ENCODE data around the gene RGS4.
A peak's percentile ranks its signal among the peaks of the same experiment; 100 is the strongest.
"Not testable (repeated sequence)": the region's sequence is repeated elsewhere in the genome, so short reads cannot be mapped to it uniquely, and the experiment has no call there.

RGS4 gene

GRCh38 chr1:163068716-163069115, 445 bp upstream of the RGS4 start:
- no peak for DNase-seq (ENCODE audit: low spot score)

GRCh38 chr1:163069655-163070277, 605 bp downstream of the RGS4 start:
- DNase-seq (ENCODE audit: low spot score), result no peak

- DNase-seq (ENCODE audit: low spot score), result peak; percentile 77
Observed at GRCh38 chr1:163071405-163072255, 2.5 kb downstream of the RGS4 start.

GRCh38 chr1:163072658-163073057, 3.5 kb downstream of the RGS4 start:
- no peak for DNase-seq (ENCODE audit: low spot score)

DNA sequence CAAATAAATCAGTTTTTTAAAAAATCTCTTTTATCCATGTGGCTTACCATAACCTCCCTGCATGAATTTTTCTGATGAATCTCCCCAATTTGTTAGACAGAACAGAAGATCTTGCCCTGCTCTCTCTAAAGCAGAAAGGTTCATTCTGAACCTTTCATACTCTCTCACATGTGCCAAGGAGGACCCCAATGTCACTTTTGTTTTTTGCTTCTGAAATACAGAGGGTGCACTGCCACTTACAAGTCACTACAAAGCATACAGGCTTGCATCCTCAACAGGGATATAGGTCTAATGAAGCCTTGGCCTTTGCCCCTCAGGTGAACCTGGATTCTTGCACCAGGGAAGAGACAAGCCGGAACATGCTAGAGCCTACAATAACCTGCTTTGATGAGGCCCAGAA, 4.8 kb downstream of the RGS4 start:
- no peak for DNase-seq (ENCODE audit: low spot score)

GRCh38 chr1:163074716-163075284, 5.6 kb downstream of the RGS4 start:
- no peak for DNase-seq (ENCODE audit: low spot score)

GRCh38 chr1:163076044-163076443, 6.9 kb downstream of the RGS4 start:
- no peak for DNase-seq (ENCODE audit: low spot score)

- DNase-seq (ENCODE audit: low spot score), result no peak
Observed at GRCh38 chr1:163076446-163076845, 7.3 kb downstream of the RGS4 start.

DNA sequence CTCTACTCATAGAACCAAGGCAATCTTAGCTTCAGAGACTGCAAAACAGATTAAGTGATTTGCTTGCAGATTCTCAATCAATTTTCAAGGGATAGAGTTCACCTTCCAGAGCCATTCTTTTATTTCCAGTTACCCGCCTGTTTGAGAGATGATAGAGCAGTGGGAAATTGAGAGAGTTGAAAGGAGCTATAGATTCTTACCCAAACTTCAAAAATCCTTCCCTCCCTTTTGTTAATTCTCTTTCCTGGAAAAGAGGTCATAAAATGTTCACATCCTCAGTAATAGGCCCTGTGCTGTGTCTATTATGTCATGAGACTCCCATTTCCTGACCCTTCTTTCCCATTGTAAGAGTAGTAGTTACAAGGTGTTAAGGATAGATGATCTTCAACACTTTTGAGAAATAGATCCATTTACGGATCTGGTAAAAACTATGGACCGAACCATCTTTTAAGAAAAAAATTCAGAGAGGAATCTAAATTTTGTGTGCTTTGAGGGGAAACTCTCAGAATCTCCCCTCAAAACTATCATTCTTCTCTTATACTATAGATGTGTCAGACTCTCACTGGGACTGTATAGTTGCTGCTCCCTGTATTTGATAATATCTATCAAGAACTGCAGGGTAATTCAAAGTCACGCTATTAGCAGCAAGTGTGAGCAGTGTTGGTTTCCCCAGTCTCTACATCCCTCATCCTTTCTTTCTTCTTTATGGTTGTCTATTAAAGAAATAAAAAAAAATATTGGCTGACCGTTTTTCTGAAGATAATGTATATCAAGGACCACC, 8.0 kb downstream of the RGS4 start:
- no peak for DNase-seq (ENCODE audit: low spot score)

GRCh38 chr1:163082971-163083370, 13.8 kb downstream of the RGS4 start:
- DNase-seq (ENCODE audit: low spot score), result no peak

DNA sequence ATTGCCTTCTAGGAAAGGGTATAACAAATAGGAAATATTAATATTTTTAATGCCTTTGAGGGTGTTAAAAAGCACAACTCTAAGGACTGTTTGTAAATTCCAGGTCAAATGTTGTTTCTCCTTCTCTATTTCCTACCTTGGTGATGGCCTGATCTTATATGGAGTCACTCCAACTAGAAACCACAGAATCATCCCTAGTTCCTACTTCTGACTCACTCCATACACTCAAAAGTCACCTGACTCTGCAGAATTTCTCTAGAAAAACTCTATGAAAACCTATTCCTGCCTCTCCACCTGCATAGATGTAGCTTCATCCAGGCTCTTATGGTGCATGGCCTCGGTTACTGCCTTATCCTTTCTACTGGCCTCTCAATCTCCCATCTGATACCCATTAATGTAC, 14.5 kb downstream of the RGS4 start:
- no peak for DNase-seq (ENCODE audit: low spot score)

DNA sequence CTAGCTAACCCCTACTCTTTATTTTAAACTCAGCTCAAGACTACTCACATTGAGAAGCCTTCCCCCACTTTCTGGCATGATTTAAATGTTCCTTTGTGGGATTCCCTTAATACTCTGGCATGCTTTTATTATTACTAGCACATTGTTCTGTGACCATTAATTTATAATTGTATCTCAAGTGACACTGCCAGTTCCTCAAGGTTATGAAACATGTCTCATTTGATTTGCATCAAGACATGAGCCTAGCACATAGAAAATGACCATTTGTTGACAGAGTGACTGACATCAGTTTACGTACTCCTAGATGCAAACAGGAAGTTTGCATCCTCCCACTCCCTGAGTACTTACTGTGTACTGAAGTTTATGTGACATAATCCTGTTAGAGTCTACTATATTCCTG, 15.2 kb downstream of the RGS4 start:
- no peak for DNase-seq (ENCODE audit: low spot score)

DNA sequence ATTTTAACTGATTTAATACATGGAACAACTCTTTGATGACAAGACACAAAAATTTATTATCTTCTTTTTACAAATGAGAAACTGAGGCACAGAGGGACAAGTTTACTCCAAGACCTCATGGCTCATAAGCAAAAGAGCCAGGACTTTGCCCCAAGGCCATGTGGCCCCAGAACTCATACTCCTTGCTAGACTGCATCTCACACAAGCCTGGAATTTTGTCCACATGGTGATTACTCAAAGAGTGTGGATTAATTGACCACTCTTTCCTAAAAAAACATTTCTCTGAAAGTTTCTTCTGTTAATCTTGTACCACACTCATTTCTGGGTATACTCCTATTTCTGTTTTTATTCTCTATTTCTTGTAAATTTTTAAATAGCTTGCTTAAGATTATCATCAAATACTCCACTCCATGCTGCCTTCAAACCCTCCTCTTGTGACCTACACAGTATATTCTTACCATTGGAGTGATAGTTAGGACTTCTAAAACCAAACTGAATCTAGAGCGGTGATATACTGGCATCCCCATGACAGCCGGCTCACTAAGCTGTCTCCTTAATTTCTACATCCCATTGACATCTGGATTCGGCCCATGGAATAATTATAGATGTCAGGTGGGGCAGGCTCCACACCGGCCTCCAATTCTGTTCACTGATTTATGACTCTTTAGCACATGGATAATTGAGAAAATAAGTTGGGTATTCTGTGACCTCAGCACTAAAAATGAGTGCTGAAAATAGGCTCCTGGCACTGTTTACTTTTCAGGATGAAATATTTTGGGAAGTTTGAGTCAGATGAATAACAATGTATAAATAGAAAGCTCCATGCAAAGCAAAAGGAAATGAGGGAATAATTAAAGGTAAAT, 16.1 kb downstream of the RGS4 start:
- DNase-seq (ENCODE audit: low spot score), result peak; percentile 42

DNA sequence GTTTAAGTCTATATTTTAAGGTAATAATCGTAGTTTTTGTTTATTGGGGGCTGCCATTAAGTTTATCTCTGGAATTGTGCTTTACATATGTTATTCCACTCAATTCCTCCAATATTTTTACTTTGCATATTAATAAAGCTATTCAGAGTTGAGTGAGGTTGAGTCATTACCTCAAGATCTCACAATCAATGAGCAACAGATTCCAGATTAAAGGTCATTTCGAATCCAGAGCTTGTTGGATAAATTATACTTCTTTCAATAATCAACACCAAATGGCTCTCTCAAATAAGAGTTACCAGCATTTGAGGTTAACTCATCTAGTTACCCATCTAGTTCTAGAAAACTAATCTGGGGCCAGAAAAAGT, 16.7 kb downstream of the RGS4 start:
- peak; percentile 20 for DNase-seq (ENCODE audit: low spot score)

- DNase-seq (ENCODE audit: low spot score), result not testable (repeated sequence)
Observed at GRCh38 chr1:163089117-163089516, 20.0 kb downstream of the RGS4 start.

DNA sequence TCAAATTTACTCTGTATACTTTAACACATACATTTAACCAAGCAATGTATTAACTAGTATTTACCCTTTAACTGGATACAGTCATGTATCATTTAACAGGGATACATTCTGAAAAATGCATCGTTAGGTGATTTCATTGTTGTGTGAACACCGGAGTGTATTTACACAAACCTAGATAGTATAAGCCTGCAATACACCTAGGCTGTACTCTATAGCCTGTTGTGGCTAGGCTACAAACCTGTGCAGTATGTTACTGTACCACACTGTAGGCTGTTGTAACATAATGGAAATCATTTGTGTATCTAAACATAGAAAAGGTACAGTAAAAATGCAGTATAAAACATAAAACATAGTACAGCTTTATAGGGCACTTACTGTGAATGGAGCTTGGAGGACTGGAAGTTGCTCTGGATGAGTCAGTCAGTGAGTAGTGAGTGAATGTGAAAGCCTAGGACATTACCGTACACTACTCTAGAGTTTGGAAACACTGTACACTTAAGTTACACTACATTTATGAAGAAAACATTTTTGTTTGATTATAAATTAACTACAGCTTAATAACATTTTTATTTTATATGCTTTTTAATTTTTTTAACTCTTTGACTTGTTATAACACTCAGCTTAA, 21.3 kb downstream of the RGS4 start:
- no peak for DNase-seq (ENCODE audit: low spot score)

DNA sequence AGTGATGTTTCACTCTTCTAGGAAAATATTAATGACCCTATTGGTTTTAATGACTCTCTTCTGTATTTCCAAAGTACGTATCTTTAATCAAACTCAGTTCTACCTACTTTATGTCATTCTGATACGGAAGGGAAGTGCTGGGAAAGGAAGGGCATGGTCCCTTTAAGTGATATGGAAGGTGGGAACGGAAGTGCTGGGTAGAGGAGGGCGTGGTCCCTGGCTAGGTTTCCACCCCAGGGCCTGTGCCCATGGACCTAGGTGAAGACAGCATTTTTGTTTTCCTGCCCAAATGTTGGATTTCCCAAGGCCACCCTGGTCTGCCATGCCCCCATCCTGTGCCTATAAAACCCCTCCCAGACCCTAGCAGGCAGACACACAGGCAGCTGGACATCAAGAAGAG, 24.0 kb downstream of the RGS4 start:
- DNase-seq (ENCODE audit: low spot score), result no peak

DNA sequence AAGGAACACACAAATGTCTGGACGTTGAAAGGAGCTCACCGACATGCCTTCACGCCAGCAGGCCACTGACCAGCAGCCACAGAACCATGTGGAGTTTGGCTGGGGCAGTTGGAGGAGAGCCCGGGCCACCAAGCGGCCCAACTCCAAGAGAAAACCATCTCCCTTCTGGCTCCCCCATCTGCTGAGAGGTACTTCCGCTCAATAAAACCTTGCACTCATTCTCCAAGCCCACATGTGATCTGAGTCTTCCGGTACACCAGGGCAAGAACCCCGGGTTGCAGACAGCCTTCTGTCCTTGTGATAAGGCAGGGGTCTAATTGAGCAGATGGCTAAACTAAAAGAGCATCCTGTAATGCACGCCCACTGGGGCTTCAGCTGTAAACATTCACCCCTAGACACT, 24.4 kb downstream of the RGS4 start:
- no peak for DNase-seq (ENCODE audit: low spot score)

GRCh38 chr1:163094182-163094581, 25.0 kb downstream of the RGS4 start:
- DNase-seq (ENCODE audit: low spot score), result no peak

DNA sequence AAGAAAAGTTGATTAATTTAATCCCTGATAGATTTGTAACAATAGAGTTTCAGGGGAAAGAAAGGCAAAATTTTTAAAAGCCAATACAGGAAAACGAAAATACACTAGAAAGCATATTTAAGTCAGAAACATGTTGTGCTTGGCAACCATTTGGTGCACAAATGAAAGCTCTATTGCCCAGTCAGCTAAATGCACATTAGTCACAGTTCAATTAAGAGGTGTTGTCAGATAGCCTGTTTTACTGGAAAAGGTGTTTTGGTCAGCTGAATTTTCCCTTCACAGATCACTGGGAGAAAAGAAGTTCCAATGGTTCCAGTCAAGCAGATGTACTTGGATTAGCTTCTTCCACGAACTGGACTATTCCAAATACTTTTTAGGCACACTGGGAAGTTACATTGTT, 25.4 kb downstream of the RGS4 start:
- DNase-seq (ENCODE audit: low spot score), result no peak

- DNase-seq (ENCODE audit: low spot score), result no peak
Observed at GRCh38 chr1:163095213-163095612, 26.1 kb downstream of the RGS4 start.

Data from AG20443 (cell line).